ENCODE data around the gene HRH3.

The HRH3 gene

DNA sequence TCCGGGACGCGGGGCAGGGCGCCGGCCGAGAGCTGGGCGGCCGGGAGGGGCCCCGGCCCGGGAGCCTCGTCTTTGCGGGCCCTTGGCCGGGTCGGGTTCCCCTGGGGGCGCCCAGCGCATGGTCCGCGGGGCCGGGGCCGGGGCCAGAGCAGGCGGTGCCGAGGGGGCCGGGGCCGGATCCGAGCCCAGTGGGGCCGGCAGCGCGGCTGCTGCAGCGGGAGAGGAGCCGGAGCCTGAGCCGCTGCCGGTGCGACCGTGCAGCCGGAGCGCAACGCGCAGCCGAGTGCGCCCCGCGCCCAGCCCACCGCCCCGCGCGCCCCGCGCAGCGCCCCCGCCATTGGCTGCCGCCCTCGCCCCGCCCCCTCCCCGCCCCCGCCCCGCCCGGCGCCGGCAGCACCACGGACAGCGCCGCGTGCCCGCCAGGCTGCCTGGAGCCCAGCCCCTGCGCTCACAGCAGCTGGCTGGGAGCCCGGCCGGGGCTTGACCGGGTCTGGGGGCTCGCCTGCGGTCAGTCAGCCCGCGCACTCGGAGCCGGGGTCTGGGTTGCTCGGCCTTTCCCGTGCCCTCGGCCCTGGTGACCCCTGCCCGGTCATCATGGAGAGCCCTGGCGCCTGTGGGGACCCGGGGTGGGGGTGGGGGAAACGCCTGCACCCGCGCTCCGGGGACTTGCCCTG lies at the start of gene HRH3:
TSS of gene HRH3 (minus strand) at position 287 of the 674 bp plus-strand sequence. CDS start 308 bp downstream, outside the sequence.
- DNase-seq, result peak in 1 of 2 experiments; percentile 70

DNA sequence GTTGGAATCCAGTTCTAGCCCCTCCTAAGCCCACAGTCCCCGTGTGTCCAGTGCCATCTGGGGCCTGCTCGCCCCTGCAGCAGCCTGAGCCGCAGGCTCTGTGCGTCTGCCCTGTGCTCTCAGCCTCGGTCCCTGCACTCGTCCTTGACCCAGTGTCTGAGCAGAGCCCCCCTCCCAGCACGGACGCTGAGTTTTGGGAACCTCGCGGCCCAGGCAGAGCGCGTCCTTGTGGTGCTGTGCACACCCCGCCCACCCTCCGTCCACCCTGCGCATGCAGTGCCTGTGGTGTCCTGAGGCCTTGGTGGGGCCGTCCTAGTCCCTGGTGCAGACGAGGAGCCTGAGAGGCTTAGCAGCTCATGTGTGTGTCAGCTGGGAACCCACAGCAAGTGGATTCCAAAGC lies 49.8 kb upstream of the HRH3 start:
- no peak for DNase-seq

DNA sequence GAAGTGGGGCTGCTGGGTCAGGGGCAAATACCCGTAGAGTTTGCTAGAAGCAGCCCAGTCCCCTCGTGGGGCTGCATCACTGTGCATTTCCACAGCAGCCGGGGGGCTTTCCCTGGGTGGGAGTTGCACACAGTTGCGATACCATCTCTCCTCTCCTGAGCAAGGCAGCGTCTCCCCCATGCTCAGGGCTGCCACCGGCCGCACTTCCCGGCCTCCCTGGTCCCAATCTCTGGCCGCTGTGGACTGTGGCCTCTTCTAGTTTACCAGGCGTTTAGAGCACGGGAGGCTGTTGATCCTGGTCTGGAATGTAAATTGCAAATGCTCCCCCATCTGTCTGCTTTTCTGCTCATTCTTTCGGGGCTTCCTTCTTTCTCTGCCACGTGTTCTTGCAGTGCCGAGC lies 49.3 kb upstream of the HRH3 start:
- no peak for DNase-seq

DNA sequence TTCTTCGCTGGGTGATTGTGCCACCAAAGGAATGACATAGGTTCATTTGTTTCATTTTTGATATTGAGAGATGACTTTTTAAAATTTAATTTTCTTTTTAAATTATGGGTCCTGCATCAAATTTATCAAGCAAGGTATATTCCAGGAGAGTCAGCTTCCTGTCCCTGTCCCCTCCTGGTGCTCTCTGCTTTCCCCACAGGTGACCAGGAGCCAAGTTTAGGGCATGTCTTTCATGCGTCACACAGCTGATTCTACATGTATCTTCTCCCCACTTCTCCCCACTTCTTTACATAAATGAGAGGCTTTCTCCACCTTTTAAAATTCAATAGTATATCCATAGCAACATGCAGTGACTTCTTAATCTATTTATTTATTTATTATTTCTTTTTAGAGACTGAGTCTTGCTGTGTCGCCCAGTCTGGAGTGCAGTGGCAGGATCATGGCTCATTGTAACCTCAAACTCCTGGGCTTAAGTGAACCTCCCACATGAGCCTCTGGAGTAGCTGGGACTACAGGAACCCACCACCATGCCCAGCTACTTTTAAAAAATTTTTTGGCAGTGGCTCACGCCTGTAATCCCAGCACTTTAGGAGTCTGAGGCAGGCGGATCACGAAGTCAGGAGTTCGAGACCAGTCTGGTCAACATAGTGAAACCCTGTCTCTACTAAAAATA lies 48.3 kb upstream of the HRH3 start:
- DNase-seq, result no peak

DNA sequence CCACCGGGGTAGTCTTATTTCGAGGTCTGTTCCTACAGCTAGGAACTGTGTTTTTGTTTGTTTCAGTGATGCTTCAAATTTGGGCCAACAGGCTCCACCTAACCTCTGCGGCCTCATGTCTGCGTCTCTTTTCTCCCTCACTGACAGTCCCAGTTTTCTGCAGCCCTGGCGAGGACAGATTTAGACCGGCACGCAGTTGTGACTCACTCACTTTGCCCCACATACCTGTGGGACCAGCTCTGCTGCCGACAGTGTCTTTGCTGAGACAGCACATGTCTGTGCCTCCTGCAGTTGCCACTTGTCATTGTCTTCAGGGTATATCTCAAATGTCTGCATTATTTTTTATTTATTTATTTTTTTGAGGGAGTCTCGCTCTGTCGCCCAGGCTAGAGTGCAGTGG lies 47.5 kb upstream of the HRH3 start:
- no peak for DNase-seq

DNA sequence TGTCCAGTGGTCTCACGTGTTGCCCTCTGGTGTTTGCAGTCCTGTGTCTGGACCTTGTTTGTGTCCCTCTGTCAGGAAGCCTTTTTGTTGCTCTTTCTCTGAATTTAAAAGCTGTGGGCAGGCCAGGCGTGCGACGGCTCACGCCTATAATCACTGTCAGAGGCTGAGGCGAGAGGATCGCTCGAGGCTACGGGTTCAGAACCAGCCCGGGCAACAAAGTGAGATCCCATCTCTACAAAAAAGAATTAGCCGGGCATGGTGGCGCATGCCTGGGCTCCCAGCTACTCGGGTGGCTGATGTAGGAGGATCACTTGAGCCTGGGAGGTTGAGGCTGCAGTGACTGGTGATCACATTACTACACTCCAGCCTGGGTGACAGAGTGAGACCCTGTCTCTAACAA lies 46.8 kb upstream of the HRH3 start:
- DNase-seq, result no peak

DNA sequence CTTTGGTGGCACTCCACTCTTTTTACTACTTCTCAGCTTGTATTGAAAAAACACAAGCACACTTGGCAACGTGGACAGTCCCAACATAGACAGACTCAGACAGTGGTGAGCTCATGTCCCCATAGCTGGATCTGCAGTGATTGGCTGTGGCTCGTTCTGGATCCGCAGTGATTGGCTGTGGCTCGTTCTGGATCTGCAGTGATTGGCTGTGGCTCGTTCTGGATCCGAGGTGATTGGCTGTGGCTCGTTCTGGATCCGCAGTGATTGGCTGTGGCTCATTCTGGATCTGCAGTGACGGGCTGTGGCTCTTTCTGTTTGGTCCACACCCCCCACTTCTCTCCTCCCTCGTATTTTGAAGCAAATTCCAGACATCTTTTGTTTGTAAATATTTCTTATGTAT lies 46.3 kb upstream of the HRH3 start:
- DNase-seq, result peak in 1 of 2 experiments; percentile 19

DNA sequence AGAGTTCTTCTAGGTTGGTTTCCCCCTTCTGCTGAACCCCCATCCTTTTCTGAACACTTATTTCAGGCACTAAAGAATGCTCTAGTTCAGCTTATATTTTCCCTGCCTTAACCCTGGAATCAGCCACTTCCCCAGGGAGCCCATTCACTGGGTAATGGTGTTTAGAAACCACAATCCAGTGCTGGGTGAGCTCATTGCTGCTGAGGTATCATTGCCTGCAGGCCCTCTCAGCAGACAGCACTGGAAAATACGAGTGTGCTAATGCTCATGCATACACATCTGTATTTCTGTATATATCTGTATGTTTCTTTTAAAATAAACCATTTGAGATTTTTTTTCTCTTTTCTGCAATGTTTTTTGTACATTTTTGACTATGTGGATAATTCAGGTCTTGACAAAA lies 45.3 kb upstream of the HRH3 start:
- DNase-seq, result no peak

DNA sequence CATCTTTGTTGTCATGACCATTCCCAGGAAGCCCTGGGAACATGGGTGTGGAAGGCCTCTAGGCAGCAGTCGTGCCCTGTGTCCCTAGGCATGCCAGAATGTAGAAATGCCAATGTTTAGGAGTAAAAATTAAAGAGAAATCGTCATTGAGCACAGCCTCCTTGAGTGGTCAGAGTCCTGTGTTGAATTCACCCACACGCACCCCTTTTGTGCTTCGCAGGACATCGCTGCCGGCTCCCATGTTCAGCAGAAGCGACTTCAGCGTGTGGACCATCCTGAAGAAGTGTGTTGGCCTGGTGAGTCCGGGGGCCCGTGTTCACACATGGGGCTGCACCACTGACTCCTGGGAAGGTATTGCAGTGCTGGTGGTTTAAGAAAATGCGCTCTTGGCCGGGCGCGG lies 43.3 kb upstream of the HRH3 start:
- no peak for DNase-seq

DNA sequence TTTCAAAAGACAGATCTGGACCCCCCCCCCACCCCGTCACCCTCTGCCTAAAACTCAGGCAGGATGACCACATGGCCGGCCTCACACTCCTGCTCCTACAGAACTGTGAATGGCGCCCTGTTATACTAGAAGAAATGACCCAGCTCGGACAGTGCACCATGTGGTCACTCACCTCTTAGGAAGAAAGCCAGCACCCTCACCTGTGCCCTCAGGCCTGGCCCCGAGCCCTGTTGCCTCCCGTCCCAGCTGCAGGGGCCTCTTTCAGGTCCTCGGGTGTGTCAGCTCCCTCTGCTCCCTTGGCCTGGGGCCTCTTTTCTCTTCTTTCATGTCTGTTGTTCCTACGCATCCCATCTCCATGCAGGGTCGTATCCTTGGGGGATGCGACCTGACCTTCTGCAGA lies 42.0 kb upstream of the HRH3 start:
- no peak for DNase-seq

DNA sequence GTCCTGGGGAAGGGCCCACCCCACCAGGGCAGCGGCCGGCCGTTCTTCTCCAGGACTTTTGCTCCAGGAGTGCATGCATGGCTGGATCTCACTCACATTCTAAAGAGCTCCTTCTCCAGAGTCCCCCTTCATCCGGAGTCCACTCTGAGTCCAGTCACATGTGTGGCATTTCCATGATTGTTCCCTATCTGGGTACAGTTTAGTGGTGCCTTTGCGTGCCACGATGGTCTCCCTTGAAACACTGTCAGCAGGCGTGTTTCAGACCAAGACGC lies 39.2 kb upstream of the HRH3 start:
- no peak for DNase-seq

DNA sequence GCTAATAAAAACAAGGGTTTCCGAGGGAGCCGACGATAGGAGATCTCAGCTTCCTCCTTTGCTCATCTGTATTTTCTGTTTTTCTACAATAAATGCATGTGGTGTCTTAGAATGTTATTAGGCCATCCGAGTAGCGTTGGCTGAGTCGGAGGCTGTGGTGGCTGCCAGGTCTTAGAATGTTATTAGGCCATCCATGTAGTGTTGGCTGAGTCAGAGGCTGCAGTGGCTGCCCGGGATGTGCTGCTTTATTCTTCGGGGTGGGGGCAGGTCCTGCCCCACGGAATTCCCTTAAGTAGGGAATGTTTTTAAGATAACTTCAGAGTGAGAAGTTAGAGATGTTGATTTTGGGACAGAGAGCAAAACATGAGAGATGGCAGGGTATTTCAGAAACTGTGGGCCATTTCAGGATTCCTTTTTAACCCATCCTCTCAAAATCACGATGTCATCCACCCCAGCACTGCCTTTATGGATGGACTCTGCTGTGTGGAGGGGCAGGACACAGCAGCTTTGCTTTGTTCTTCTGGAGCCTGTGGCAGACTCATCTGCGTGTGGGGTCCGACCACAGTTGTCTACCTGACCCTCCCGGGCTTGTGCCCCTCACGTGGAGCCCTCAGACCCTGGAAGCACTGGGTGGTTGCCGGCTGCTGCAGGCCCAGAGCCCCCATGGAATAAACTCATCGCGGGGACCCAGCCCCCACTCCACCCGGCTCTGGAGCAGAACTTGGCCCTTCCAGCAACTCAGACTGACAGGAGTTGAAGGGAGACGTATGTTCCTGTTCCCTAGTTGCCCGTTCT lies 38.6 kb upstream of the HRH3 start:
- DNase-seq, result no peak

DNA sequence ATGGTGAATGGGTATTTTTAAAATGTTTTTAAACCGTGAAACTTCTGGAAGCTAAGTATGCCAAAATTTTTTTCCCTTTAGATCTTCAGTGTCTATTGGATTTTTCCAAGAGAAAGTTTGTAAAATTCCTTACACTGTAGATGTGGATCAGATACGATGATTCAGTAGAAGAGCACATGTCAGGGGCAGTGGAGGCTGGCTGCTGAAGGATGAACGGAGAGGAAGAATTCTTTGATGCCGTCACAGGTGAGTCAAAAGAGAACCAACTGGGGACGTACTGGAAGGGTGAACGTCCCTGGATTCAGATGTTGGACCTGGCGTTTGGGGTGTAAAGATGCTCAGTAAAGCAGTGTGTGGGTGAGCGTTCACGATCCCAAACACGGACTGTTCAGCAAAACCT lies 35.9 kb upstream of the HRH3 start:
- DNase-seq, result no peak

DNA sequence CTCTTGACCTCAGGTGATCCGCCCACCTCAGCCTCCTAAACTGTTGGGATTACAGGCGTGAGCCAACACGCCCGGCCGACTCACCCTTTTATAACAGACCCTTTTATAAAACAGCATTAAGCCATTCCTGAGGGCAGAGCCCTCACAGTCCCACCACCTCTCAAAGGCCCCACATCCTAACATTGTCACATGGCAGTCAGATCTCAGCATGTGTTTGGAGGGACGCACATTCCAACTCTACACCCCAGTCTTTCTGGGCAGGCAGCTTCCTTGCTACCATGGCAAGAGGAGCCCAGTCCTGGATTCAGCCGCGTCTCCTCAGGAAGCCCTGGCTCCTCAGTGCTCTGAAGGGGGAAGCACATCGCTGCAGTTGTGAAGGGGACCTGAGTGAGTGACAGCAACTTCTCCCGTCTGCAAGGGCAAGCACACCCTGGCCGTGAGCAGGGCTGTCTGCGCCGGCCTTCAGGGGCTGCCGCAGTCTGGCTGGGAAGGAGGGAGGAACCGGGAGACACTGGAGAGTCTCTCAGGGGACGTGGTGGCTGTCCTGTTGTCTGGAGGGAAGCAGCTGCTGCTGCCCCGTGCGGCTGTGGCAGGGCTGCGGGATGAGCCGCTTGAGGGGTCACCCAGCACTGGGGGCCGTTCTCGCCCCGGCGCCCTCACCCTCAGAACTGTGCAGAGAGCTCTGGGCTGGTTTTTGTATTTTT lies 34.1 kb upstream of the HRH3 start:
- no peak for DNase-seq

DNA sequence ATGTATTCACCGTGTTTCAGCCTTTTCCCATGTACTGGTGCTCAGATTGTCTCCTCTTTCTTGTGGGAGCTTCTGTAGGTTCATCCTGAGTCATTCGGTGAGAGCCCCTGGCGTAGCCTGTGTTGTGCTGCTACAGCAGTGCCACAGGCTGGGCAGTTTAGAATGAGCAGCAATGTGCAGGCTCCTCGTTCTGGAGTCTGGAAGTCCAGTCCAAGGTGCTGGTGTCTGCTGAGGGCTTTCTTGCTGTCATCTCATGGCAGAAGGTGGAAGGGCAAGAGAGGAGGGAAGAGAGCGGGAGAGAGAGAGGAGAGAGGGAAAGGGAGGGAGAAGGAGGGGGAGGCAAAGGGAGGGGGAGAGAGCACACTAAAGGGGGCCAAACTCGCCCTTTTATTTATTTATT lies 33.3 kb upstream of the HRH3 start:
- DNase-seq, result no peak

DNA sequence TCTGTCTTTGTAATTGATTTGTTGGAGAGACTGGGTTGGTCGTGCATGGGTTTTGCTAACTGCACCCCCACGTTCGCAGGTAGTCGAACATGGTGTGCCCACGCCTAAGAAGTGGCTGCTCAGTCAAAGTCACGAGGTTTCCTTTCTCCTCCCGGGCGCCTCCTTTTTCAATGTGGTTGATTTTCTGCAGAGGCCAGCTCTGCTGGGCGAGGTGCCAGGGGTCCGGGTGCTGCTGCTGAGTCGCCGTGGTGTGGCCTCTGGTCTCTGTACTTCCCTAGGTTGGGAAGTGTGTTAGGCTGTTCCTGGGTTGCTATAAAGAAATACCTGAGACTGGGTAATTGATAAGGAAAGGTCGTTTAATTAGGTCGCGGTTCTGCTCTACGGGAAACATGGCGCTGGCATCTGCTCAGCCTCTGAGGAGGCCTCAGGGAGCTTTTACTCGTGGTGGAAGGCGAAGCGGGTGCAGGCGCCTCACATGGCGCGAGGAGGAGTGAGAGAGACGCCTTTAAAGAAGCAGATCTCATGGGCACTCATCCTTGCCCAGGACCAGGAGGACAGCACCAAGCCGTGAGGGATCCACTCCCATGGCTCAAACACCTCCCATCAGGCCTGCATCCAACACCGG lies 32.4 kb upstream of the HRH3 start:
- no peak for DNase-seq

DNA sequence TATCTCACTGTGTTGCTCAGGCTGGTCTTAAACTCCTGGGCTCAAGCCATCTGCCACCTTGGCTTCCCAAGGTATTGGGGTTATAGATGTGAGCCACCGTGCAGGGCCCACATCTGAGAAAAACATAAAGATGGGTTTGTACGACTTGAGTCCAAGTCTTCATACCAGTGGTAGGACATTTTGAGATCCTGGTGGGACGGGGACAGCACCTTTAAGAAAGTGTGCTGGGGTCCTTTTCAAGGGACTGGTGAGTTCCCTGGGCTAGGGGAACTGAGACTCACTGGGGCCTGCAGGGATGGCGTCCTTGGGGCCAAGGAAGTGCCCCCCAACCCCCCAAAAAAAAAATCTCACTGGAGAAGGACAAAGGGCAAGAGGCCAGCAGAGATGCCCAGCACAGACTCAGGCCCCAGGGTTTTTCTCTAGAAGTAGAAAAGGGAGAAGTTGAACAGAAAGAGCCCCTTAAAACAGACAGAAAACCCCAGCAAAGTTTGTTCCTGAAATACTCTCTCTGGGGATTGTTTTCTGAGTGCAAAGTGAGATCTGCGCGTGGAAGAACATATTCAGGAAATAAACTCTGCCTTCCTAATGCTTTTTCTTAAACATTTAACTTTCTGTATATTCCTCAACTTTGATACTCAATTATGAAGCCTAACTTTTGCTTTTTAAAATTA lies 28.9 kb upstream of the HRH3 start:
- DNase-seq, result no peak

DNA sequence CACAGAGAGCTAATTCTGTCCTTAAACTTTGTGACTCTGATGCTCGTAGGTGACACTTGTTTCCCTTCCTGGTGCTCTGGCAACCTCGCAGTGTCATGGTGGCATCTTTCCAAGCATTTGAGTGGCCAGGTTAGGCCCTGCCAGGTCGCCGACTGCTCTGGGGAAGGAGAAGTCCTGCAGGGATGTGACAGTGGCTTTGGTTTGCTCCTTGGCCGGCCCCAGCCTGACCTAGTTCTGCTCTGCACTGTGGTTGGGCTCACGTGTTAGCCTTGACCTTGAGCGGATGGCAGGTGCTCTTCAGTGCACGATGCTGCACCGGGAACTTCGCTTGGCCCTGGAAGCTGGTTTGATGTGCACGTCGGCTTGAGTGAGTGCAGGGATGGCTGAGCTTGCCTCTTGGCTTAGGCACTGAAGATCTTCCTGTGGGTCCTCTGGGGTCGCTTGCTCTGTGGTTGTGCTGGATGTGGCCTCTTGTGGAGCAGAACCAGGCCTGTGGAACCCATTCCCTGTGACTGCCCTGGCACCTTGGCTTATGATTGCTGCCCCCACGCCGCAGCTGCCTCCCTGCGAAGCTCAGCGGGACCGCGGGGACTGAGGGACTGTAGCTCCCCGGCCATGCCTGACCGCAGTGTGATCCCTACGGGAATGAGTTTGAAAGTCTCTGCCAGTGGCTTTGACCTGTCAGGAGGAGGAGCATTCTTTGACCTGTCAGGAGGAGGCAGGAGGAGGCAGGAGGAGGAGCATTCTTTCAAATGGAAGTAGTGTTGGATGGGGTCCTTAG lies 27.0 kb upstream of the HRH3 start:
- DNase-seq, result peak; percentile 48 to 80

DNA sequence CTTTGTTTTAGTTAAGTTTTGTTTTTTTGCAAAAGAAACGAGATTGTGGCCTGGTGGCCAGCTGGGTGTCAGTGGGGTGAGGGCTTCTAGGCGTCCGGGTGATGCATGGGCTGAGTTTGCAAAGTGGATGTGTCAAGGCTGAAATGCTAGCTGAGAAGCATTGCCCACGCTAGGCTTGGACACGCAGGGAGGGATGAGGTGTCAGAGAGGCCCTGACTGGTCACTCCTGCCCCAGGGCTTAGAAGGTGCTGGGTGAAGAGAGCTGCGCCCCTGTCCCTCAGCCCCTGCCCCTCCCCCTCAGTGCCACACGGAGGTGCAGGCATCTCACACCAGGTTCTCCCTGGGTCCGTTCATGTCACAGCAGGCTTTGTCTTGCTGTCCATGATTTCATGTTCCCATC lies 26.4 kb upstream of the HRH3 start:
- no peak for DNase-seq

DNA sequence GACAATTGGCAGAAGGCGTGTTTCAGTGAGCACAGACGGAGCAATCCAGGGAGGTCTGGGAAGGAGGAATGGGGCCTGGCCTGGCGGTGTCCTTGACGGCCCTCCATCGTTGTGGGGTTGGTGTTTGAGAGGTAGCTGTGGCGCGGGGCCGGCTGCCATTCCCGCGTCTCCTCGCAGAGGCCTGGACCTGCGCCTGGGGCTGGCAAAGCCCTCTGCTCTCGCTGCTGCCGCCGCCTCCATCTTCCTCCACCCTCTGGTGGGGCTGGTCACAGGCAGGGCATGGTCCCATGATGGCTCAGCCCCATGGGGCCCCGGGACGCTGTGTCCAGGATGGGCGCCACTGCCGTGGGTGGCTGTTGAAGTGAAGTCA lies 25.8 kb upstream of the HRH3 start:
- DNase-seq, result no peak

DNA sequence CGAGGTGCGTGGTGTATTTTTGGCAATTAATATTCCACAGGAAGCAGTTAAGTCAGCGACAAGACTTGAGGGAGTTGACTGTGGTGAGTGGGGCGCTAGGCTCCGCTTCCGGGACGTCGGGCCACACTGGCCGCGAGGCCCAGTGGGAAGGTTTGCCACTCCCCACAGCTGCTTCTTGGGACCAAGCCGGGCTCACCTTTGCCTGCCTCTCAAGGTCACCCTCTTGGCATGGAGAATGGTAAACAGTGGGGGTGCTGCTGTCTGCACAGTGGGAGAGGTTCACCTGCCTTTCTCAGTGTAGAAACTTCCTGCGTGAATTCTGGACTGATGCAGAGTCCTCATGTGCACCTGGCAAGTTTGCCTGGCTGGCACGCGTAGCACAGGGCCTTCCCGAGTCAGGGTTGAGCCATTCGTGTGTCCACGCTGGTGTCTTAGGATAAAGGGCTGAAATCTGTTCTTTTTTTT lies 24.6 kb upstream of the HRH3 start:
- DNase-seq, result peak; percentile 24 to 30
